Right kidney (tissue), 9 donors: ENCODE results near the gene TSC1.
A peak's percentile ranks its signal among the peaks of the same experiment; 100 is the strongest.
"Not testable (repeated sequence)": the region's sequence is repeated elsewhere in the genome, so short reads cannot be mapped to it uniquely, and the experiment has no call there.

Experiments used
- DNase-seq: peaks from one replicate; pipeline ENCODE4 v3.0.0-alpha.2; 2016
- long read RNA-seq, 8 donors: transcript quantifications; one replicate each; lab custom pipeline, GENCODE V29; 2026

The TSC1 gene
- long read RNA-seq, donor 1, partial matches to known transcripts: 0 of 6 reads
- long read RNA-seq, donor 1, other reads (novel, unspliced or antisense): 0 of 6 reads
- long read RNA-seq, donor 2, partial matches to known transcripts: 0 of 2 reads
- long read RNA-seq, donor 2, other reads (novel, unspliced or antisense): 0 of 2 reads
- long read RNA-seq, donor 3, partial matches to known transcripts: 0 of 1 reads
- long read RNA-seq, donor 3, other reads (novel, unspliced or antisense): 0 of 1 reads
- long read RNA-seq, donor 4, transcript TSC1-202 (10 exons, 1,717 nt): major isoform, 5 of 10 reads
- long read RNA-seq, donor 4, partial matches to known transcripts: 0 of 10 reads
- long read RNA-seq, donor 4, other reads (novel, unspliced or antisense): 0 of 10 reads
- long read RNA-seq, donor 5, full-length matches to known transcripts: 5 of 5 reads
- long read RNA-seq, donor 5, partial matches to known transcripts: 0 of 5 reads
- long read RNA-seq, donor 5, other reads (novel, unspliced or antisense): 0 of 5 reads
- long read RNA-seq, donor 6, partial matches to known transcripts: 0 of 2 reads
- long read RNA-seq, donor 6, other reads (novel, unspliced or antisense): 0 of 2 reads
- long read RNA-seq, donor 7, full-length matches to known transcripts: 6 of 6 reads
- long read RNA-seq, donor 7, partial matches to known transcripts: 0 of 6 reads
- long read RNA-seq, donor 7, other reads (novel, unspliced or antisense): 0 of 6 reads
- long read RNA-seq, donor 8, partial matches to known transcripts: 0 of 4 reads
- long read RNA-seq, donor 8, other reads (novel, unspliced or antisense): 0 of 4 reads

- DNase-seq: peak; percentile 99
These were observed at the start of gene TSC1 for GRCh38 chr9:132944294-132945185. TSC1 (minus strand) TSS chr9:132944616; CDS start chr9:132928872, 15,744 bp downstream.

GRCh38 chr9:132993511-132993939 is 49.1 kb upstream of the TSC1 start:
- DNase-seq: no peak

- DNase-seq: no peak
These were observed 47.2 kb upstream of the TSC1 start for GRCh38 chr9:132991351-132992300.

- DNase-seq: no peak
These were observed 46.4 kb upstream of the TSC1 start for GRCh38 chr9:132990781-132991180.

- DNase-seq: not testable (repeated sequence)
These were observed 45.7 kb upstream of the TSC1 start for GRCh38 chr9:132989998-132990557.

- no peak for DNase-seq
These were observed 45.1 kb upstream of the TSC1 start for GRCh38 chr9:132989414-132989996.

- DNase-seq: no peak
These were observed 44.5 kb upstream of the TSC1 start for GRCh38 chr9:132989014-132989310.

GRCh38 chr9:132988244-132989013 is 44.0 kb upstream of the TSC1 start:
- no peak for DNase-seq

- no peak for DNase-seq
These were observed 42.5 kb upstream of the TSC1 start for GRCh38 chr9:132986640-132987620.

- no peak for DNase-seq
These were observed 41.7 kb upstream of the TSC1 start for GRCh38 chr9:132986114-132986513.

- no peak for DNase-seq
These were observed 41.1 kb upstream of the TSC1 start for GRCh38 chr9:132985489-132985888.

- no peak for DNase-seq
These were observed 40.6 kb upstream of the TSC1 start for GRCh38 chr9:132985071-132985350.

GRCh38 chr9:132984202-132985070 is 40.0 kb upstream of the TSC1 start:
- no peak for DNase-seq

- DNase-seq: no peak
These were observed 39.2 kb upstream of the TSC1 start for GRCh38 chr9:132983491-132984201.

- no peak for DNase-seq
These were observed 38.0 kb upstream of the TSC1 start for GRCh38 chr9:132982458-132982857.

- DNase-seq: no peak
These were observed 35.7 kb upstream of the TSC1 start for GRCh38 chr9:132980157-132980556.
